Activated T-cell treated with anti-CD3 and anti-CD28 coated beads for 48 hours (primary cell): ENCODE measurements around the gene SLIT2.

Source experiments
- DNase-seq: peaks from one replicate; pipeline ENCODE4 v3.0.0-alpha.2; 2020; ENCODE audit warnings: low read depth

Gene SLIT2, protein sequence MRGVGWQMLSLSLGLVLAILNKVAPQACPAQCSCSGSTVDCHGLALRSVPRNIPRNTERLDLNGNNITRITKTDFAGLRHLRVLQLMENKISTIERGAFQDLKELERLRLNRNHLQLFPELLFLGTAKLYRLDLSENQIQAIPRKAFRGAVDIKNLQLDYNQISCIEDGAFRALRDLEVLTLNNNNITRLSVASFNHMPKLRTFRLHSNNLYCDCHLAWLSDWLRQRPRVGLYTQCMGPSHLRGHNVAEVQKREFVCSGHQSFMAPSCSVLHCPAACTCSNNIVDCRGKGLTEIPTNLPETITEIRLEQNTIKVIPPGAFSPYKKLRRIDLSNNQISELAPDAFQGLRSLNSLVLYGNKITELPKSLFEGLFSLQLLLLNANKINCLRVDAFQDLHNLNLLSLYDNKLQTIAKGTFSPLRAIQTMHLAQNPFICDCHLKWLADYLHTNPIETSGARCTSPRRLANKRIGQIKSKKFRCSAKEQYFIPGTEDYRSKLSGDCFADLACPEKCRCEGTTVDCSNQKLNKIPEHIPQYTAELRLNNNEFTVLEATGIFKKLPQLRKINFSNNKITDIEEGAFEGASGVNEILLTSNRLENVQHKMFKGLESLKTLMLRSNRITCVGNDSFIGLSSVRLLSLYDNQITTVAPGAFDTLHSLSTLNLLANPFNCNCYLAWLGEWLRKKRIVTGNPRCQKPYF (N-terminal part only)

DNA sequence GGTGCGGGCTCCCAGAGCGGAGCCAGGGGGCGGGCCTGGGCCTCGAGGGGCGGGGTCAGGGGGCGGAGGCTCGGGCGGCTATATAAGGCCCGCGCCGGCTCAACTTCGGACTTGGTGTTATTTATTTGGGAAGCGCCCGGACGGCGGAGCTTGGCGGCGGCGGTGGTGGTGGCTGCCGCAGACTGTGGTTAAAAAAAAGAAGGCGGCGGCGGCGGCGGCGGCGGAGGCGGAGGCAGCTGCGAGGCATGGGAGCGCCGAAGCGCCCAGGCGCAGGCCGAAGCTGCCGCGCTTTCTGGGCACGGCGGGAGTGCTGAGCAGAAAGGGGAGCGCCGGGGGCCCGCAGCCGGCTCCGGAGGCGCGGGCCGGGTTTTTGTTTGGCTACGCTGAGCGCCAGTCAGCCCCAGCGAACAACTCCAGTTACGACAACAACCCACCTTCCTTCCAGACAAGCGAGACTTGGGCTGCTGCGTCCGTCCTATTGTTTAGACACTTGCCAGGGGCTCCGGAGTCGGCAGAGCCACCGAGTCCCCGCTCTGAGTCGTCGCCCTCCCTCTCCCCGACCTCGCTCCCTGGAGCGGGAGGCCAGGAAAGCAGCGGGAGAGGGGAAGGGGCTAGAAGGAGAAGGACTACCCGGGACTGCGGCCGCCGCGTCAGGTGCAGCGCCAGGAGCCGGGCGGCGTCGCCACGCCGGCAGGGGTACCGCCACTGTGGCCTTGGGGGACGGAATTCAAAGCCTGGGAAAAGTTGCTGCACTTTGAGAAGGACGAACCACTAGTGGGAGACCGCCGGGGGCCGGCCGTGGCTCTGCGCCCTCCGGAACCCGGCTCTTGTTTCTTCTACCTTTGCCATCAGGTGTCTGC, at the start of gene SLIT2:
TSS of gene SLIT2 (plus strand) at position 110 of the 860 bp plus-strand sequence. CDS start 1,911 bp downstream, outside the sequence.
- no peak for DNase-seq

DNA sequence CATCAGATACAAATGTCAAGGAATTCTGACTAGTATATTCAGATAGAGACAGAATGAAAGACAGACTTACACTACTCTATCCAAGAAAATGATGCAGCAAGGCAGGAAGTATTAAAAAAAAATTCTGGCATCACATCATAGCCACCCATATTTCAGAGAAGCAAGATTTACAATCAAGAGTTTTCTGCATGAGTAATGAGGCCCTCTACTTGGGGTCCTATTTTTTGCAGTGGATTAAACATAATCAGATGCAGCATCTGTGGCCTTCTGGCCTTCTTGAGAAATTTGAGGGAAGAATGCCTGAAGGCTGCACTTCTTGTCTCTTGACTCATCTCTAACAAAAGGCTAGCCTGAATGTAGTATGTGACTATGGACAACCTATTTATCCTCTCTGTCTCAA, 48.2 kb upstream of the SLIT2 start:
- no peak for DNase-seq

DNA sequence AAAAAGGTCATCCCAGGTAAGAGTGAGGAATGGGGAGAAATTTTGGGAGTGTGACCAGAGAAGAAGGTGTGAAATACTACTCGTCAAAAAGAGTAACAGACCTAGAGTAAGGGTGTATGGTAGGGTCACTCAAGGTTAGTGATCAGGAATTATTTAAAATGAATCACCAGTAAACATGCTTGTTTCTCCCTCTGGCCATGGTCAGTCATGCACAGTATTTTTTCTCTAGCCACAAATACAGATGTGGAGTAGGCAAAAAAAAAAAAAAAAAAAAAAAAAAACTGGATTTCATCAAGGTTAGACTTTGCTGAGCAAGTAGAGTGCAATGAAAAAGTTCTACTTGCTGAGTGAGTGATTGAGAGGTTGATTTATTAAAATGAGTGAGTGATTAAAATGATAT, 34.2 kb upstream of the SLIT2 start:
- no peak for DNase-seq

DNA sequence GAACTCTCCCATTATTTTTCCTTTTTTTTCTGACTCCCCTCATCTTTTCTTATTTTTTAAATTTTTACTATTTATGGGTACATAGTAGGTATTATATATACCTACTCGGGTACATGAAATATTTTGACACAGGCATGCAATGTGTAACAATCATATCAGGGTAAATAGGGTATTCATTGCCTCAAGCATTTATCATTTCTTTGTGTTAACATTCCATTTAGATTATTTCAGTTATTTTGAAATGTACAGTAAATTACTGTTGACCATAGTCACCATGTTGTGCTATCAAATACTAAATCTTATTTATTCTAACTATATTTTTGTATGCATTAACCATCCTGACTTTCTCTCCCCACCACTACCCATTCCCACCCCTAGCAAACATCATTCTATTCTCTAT, 33.8 kb upstream of the SLIT2 start:
- no peak for DNase-seq

DNA sequence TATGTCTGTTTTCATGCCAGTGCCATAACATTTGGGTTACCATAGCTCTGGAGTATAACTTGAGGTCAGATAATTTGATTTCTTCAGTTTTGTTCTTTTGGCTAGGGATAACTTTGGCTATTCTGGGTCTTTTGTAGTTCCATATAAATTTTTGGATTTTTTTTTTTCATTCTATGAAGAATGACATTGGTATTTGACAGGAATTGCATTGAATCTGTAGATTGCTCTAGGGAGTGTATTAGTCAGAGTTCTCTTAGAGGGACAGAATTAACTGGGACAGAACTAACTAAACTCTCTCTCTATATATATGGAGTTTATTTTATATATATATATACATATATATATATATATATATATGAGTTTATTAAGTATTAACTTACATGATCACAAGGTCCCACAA, 32.2 kb upstream of the SLIT2 start:
- DNase-seq = no peak

DNA sequence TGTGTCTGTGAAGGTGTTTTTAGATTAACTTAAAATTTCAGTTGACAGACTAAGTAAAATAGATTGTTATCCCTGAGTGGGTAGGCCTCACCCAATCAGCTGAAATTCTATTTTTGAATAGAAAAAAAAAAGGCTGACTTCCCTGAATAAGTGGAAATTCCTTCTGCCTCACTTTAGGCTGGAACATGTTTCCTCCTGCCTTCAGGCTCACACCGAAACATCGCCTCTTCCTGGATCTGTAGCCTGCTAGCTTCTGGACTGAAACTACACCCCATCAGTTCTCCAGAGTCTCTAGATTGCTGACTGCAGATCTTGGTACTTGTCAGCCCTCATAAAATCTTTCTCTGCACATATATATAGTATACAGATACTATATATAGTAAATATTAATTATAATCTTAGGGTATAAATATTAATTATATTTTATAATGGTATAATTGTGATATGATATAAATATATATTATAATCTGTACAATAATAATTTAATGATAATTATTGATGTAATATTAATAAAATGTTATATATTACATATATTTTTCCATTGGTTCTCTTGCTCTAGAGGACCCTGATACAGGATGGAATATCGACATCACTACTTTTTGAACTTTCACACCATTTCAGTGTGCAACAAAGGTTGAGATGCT, 13.7 kb upstream of the SLIT2 start:
- no peak for DNase-seq

DNA sequence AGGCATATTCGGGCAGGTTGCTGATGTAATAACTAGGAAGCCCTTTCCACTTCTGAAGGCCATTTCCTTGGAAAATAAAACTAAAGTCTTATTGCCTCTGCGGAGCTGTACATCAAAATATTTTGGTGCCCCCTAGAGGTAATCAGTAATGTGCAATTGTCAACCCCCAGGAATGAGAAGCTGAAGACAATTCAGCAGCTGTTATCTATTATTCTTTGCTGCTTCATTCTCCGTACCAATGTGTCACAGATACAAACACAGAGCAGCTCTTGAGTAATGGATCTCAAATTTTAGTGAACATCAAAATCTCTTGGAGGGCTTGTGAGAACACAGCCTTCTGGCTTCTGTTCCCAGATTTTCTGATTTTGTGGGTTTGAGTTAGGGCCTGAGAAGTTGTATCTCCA, 3.5 kb upstream of the SLIT2 start:
- no peak for DNase-seq

DNA sequence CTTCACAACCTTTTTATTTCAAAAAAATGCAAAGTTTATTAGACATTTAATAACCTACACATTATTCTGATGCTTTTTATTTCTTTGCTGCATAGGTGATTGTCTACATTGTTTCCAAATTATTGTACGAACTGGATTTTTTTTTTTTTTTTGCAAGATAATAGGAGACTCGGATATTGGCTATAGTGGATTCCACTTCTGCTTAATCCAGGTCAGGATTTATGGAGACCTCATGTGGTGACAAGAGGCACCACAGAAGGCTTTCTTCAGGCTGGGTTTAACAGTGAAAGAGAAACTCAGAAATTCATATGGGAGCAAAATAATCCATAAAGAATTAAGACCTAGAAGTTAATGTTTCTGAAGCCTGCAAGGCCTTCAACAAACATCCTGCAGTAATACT, 2.4 kb upstream of the SLIT2 start:
- no peak for DNase-seq

DNA sequence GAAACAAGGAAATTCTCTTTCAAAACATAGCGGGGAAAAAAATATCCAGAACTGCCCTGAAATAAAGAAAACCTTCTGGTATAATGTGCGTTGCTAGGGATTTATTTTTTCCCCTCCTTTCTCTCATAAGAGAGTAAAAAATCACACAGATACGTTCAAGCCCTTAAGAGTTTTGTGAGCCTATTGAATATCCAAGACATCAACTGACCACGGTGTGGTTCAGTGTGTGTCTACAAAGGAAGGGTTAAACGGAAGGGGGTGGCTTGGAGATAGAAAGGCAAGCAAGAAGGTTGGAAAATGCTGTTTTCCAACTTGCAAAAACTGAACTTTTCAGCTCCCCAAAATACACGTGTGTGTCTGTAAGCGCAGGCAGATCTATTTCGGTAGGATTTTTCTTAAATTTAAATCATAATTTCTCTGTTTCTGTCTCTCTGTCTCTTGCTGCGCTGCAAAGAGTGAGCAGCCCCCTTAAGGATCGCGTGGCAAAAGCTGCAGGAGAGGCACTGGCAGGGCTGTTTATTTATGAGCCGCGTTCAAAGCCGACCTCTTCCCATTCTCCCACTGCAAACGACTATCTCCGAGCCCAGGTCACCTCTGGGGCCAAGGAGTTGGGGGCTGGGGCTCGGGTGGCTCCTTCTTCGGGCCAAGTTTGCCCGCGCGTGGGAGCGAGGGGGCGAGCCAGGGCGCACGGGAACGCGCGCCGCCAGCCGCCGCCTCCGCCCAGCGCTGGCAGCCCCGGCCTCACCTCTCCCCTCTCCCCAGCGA, 492 bp upstream of the SLIT2 start:
- DNase-seq = no peak

DNA sequence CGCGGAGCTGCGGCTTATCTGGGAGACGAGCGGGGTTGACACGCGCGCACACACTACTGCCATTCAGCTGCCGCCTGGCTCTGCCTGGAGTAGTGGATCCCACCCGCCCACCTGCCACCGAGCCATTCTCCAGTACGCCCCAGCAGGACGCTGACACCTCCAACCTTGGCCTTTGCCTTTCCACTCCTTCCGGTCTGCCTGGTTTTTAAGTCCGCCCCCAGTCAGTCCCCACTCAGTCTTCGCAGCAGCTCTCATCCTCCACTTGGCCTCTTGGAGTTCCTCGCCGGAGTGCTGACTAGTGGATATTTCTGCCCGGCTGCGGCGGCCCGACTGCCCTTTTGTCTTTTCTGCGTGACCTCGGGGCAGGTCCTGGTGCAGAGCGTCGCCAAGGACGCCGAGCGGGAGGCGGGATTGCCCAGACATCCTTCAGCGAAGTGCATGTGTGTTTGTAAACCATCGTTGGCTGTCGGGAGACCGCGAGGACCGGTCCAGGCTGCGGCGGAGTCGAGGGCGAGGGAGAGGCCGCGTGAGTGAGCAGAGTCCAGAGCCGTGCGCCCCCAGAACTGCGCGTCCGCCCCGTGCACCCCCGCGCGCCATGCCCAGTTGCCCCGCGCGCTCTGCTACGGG, 1.1 kb downstream of the SLIT2 start:
- no peak for DNase-seq

DNA sequence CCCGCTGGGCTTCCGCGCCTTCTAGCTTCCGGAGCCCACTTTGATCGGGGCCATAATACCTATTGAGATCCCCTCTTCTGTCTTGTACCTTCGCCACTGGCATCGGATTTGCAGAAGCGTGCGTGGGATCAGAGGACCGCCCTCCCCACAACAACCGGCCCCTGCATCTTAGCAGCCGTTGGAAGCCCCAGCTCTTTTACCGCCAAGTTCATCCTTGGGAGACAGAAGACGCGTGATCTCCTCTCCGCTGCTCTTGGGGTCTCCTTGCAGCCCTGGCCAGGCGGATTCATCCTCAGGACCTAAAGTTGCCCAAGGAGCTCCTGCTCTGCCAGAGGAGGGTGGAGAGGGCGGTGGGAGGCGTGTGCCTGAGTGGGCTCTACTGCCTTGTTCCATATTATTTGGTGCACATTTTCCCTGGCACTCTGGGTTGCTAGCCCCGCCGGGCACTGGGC, 1.6 kb downstream of the SLIT2 start:
- DNase-seq = no peak

DNA sequence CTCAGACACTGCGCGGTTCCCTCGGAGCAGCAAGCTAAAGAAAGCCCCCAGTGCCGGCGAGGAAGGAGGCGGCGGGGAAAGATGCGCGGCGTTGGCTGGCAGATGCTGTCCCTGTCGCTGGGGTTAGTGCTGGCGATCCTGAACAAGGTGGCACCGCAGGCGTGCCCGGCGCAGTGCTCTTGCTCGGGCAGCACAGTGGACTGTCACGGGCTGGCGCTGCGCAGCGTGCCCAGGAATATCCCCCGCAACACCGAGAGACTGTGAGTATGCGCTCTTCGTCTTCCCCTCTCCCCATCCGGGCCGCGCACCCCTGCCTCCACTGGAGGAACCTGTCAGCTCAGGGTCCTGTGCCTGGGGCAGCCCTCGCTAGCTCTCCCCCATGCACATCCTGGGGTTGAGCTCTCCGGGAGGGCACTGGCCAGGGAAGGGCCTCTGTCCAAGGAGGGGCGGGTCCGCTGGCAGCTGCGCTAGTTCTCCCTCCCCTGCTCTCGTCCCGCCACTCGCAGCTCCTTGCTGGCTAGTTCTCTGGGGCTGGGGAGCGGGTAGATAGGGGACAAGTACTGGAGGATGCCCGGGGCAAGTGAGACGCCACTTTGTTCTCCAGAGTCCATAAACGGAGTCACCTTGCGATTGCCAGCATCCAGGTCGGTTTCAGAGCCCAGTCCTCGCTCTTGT, 2.2 kb downstream of the SLIT2 start:
- no peak for DNase-seq

DNA sequence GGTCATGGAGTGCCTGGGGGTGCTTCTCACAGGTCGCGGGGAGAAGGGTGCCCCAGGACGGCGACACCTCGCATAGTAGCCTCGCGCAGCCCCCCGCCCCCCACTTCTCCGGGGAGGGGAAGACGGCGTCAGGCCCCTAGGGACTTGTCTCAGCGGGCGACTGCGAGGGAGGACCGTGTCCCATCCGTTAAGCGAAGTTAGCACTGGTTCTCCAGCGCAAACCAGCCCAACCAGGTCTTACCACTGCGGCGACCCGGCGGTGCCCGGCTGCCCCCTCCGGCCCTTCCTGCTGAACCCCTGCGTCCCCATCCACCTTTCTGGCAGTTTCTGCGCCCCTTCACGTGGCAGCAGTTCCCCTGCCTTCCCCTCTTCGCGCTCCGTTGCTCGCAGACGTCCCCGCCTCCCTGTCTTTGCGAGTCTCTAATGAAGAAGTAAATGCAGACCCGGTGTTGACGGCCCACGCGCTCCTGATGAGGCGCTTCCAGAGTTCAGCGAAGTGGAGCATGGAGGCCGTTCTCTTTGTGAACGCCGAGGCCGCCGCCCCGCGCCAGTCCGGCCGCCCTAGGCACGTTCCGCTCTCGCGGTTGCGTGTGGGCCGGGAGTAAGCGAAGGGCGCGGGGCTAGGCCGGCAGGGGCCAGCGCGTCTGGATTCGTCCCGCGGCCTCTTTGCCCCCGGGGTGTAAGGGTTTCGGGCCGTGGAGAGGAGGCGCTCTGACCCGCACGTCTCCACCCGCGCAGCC, 3.0 kb downstream of the SLIT2 start:
- no peak for DNase-seq

DNA sequence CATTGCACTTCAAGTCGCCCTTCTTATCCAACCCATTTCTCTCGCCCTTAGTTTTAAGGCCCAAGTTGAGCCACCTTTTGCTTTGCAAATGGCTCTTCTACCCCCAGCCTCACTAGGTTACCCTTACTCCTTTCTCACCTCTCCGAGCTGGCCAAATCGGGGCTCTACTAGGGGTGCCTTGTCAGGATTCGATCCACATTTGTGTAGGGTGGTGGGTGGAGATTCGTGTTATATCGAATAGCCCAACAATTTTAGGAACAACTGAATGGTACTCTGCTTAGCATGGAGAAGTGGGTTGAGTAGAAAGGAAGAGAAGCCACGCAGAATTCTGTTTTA, 3.5 kb downstream of the SLIT2 start:
- no peak for DNase-seq

DNA sequence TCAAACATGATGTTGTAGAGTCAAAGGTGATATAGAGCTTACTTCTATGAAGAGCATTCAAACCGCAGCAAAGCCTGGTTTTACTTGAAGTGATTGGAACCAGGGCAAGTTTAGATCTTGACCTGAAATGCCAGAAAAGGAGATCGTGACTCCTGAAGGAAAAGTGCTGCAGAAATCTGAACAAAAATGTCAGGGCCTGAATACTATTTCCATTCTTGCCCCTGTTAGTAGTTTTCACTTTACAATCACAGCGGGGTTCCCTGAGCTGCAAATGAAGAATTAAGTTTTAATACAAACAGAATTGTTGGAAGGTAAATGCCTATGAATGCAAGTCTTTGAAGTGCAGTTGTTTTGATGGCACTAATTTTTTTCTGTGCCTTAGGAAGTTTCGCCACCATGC, 4.1 kb downstream of the SLIT2 start:
- no peak for DNase-seq

DNA sequence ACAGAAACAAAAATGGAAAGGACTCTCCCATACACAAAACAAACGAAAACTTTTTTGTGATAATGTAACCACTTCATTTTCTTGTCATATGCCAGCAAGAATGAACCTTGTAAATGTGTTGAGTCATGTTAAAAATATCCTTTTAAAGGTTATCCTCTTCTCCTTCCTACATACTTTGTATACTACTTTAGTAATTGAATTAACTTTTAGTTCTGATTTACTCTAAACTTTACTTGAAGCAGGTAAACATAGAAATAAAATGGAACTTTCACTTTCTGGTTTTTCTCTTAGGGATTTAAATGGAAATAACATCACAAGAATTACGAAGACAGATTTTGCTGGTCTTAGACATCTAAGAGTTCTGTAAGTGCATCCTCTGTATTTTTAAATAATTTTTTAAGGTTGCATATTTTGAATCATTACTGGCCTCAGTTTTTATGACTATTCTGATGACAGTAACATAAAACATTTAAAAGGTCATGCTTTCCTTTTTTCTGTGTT, 4.7 kb downstream of the SLIT2 start:
- no peak for DNase-seq

DNA sequence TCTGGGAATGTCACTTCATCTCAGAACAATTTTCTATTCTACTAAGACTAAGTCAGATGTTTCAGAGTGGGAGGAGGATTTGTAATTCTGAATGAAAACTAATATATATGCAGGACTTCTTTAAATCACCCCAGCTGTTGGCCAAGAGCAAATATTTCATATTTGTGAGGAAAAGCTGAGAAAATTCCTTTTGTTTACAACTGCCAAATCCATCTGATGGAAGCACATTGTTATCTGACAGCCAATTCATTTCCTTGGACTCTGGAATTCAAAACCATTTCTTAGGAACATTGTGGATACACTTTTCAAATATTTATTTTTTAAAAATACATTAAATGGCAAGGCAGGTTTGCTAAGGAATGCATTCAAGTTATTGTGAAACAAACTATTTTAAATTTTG, 8.0 kb downstream of the SLIT2 start:
- DNase-seq = no peak

DNA sequence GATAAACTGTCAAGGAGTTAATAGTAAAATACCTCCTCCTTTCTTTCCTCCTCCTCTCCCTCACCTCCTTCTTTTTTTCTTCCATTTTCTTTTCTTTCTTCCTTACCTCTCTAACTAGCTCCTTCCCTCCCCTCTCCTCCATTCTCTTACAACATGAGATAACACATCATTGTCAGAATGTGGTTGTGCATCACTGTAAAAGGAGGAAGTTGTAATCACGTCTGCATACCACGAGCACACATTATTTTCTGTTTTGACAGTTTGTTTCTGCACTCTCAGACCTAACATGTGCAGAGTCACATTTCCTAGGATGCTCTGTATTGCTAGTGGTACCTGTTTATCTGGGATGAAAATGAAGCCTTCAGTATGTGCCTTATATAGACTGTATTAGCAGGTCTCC, 9.1 kb downstream of the SLIT2 start:
- DNase-seq = no peak

DNA sequence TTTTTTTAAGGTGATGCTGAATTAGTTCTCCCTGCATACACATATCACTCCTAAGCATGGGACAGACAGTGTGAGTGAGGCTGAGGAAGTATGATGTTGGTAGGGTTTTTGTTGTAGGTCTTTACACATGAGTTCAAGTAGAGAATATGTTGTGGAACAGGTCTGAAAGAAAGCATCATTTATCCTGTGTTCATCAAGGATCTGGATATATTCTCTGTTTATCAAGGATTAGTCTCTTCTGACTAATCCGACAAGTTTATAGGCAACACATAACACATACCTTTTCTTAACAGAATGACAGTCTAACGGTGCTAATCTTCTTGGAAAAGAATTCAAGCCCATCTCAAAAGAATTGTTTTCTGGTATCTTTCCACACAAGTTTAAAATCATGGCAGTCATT, 10.5 kb downstream of the SLIT2 start:
- DNase-seq = no peak

DNA sequence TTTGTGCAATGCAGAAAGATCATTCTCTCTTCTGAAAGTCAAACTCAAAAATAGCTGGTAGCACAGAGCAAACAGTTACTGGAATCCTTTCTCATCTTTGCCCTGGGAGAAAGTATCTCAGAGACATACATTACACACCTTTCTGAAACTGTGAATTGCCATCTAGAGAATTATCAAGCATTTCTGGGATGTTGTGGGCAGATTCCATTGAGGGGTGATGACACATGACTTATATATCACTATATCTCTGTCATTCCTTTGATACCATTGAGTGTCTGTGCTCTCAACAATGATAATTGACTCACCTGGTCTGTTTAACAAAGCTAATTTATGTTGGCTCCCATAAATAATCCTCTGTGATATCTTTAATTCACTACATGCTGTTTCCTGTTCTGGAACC, 13.0 kb downstream of the SLIT2 start:
- no peak for DNase-seq
